Measurements from ENCODE around the gene MRPL42. TPM values are rescaled to one million over a fixed set of nuclear protein-coding genes. Genes with fewer than 3 reads are reported as not detected.

Gene MRPL42
- total and polyA plus RNA-seq, 2 of the 4 experiments (the other 2 are of a cell fraction), result 64.2 to 90.7 TPM

DNA sequence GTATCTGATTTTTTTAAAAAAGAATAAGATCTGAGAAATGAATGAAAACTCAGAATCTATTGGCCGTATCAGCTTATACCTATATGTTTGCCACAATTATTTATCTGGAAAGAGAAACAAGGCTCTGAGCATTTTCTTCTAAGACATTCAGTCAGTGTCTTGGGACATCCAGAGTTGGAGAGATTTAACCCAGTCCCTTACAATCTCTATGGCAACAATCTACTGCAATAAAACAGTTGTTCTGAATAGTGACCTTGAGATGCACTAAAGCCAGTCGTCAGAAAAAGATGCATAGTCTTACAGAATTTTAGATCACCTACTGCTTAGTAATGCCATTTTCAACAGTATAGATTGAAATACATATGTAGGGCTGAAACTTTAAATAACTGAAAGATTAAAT is 53.1 kb downstream of the MRPL42 start:
- H4K91ac ChIP-seq (ENCODE audit: insufficient read depth, low read depth, low read length), result no peak overlapping the region
- no peak overlapping the region for H3K56ac ChIP-seq (ENCODE audit: extremely low read depth, insufficient read depth, low read length)
- no CpG with 5 or more reads among the region's 2 CpGs for WGBS, 2 experiments (ENCODE audit: extremely low coverage in 2 of 2, insufficient read length in 1 of 2)
- POLR2A ChIA-PET (ENCODE audit: unreplicated experiment), result no interaction called here
- H2BK120ac ChIP-seq (ENCODE audit: low read depth, low read length), result no peak overlapping the region
- CTCF ChIA-PET, result no interaction called here
- H4K20me1 ChIP-seq (ENCODE audit: insufficient read depth, low read length), result no peaks in the 10 kb centered on the region
- no peak overlapping the region for H3K9ac ChIP-seq (ENCODE audit: low read depth, low read length)
- dilution Hi-C loops (cut with HindIII; ENCODE audit: low sequenced_read_pairs, unreplicated experiment), result no loop called here
- H3K4me3 ChIP-seq (ENCODE audit: insufficient read depth, low read depth, low read length), result no peak overlapping the region
- intact Hi-C loops (cut with micrococcal nuclease), result no loop called here
- H3K9me1 ChIP-seq (ENCODE audit: insufficient read depth, low read length), result peaks cover 8% of the 10 kb centered on the region
- no peak overlapping the region for H2AFZ ChIP-seq (replicated peaks; ENCODE audit: low read length, poor library complexity)
- no peak overlapping the region for H2BK15ac ChIP-seq (ENCODE audit: low read depth, low read length)
- no peak overlapping the region for H3K4me2 ChIP-seq (ENCODE audit: low read depth, low read length)
- no peak overlapping the region for H2BK5ac ChIP-seq (ENCODE audit: low read depth, low read length, poor library complexity, severe bottlenecking)
- in situ Hi-C loops (cut with MboI; ENCODE audit: low sequenced_read_pairs), result no loop called here
- no peak overlapping the region for H4K8ac ChIP-seq (ENCODE audit: low read depth in 2 of 2, low read length in 2 of 2)
- DNase-seq (no peak), ATAC-seq (ENCODE audit: low read depth) (no peak)
- no peak for TF ChIP-seq RCOR1 (IDR thresholded peaks at IDR 0.05; ENCODE audit: insufficient replicate concordance, low read length)
- no peak for TF ChIP-seq BHLHE40 (IDR thresholded peaks at IDR 0.05; ENCODE audit: low read depth, low read length)
- TF ChIP-seq RAD21 (IDR thresholded peaks at IDR 0.05; ENCODE audit: low read length), result no peak
- no peak for TF ChIP-seq CEBPB (IDR thresholded peaks at IDR 0.05; ENCODE audit: low read depth, low read length)
- TF ChIP-seq, protein P1, sequence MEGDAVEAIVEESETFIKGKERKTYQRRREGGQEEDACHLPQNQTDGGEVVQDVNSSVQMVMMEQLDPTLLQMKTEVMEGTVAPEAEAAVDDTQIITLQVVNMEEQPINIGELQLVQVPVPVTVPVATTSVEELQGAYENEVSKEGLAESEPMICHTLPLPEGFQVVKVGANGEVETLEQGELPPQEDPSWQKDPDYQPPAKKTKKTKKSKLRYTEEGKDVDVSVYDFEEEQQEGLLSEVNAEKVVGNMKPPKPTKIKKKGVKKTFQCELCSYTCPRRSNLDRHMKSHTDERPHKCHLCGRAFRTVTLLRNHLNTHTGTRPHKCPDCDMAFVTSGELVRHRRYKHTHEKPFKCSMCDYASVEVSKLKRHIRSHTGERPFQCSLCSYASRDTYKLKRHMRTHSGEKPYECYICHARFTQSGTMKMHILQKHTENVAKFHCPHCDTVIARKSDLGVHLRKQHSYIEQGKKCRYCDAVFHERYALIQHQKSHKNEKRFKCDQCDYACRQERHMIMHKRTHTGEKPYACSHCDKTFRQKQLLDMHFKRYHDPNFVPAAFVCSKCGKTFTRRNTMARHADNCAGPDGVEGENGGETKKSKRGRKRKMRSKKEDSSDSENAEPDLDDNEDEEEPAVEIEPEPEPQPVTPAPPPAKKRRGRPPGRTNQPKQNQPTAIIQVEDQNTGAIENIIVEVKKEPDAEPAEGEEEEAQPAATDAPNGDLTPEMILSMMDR (conservative IDR thresholded peaks at IDR 0.05; ENCODE audit: low read depth, low read length), result no peak
- TF ChIP-seq POLR2A (IDR thresholded peaks at IDR 0.05; ENCODE audit: low read depth, low read length), result no peak
- TF ChIP-seq MAFK (IDR thresholded peaks at IDR 0.05; ENCODE audit: low read depth, low read length), result no peak
- TF ChIP-seq, protein P2, sequence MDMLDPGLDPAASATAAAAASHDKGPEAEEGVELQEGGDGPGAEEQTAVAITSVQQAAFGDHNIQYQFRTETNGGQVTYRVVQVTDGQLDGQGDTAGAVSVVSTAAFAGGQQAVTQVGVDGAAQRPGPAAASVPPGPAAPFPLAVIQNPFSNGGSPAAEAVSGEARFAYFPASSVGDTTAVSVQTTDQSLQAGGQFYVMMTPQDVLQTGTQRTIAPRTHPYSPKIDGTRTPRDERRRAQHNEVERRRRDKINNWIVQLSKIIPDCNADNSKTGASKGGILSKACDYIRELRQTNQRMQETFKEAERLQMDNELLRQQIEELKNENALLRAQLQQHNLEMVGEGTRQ (IDR thresholded peaks at IDR 0.05; ENCODE audit: low read depth, low read length), result no peak
- TF ChIP-seq RFX5 (IDR thresholded peaks at IDR 0.05; ENCODE audit: low read depth, low read length), result no peak
- TF ChIP-seq SMC3 (IDR thresholded peaks at IDR 0.05; ENCODE audit: low read depth, low read length), result no peak
- no peak for TF ChIP-seq NFE2L2 (IDR thresholded peaks at IDR 0.05; ENCODE audit: low read depth, low read length)
- no peak for TF ChIP-seq FOS (IDR thresholded peaks at IDR 0.05; ENCODE audit: low read depth, low read length)
- no peak for TF ChIP-seq CHD1 (IDR thresholded peaks at IDR 0.05; ENCODE audit: low read depth, low read length)
- no peak for TF ChIP-seq MAZ (IDR thresholded peaks at IDR 0.05; ENCODE audit: borderline replicate concordance, low read depth, low read length)
- TF ChIP-seq MXI1 (IDR thresholded peaks at IDR 0.05; ENCODE audit: borderline replicate concordance, low read depth, low read length), result no peak
- TF ChIP-seq ELK1 (IDR thresholded peaks at IDR 0.05; ENCODE audit: borderline replicate concordance, low read depth, low read length), result no peak
- H2BK20ac ChIP-seq (ENCODE audit: low read depth, low read length), result no peak overlapping the region
- no TSS peak for BruUV-seq (replicated peaks)
- no peak overlapping the region for H3K18ac ChIP-seq (ENCODE audit: low read depth, low read length)
- no peaks in the 10 kb centered on the region for H3K79me1 ChIP-seq (ENCODE audit: low read depth in 1 of 2, low read length in 2 of 2)
- H4K5ac ChIP-seq (ENCODE audit: low read depth, low read length), result no peak overlapping the region
- no peak overlapping the region for H3K14ac ChIP-seq (replicated peaks; ENCODE audit: low read depth, low read length)
- peaks cover under 1% of the 10 kb centered on the region for H3K4me1 ChIP-seq (ENCODE audit: control insufficient read depth, insufficient read depth, low read length)
- no peak overlapping the region for H3K23ac ChIP-seq (ENCODE audit: low read depth, low read length)
- no peaks in the 10 kb centered on the region for H3K36me3 ChIP-seq (ENCODE audit: control insufficient read depth, insufficient read depth, low read length)
- H3K9me3 ChIP-seq (ENCODE audit: control insufficient read depth, insufficient read depth, low read length), result no peaks in the 10 kb centered on the region
- no peak overlapping the region for H2AK9ac ChIP-seq (replicated peaks; ENCODE audit: low read depth, low read length, poor library complexity)
- no peak overlapping the region for H2AK5ac ChIP-seq (ENCODE audit: low read depth, low read length)
- H3K27me3 ChIP-seq (ENCODE audit: control insufficient read depth, insufficient read depth, low read length), result no peaks in the 10 kb centered on the region
- no peak overlapping the region for H3K4ac ChIP-seq (ENCODE audit: low read depth, low read length)
- H3K27ac ChIP-seq (ENCODE audit: insufficient read depth, low read length), result no peak overlapping the region
